ENCODE data around the gene SDC4. TPM values are rescaled to one million over a fixed set of nuclear protein-coding genes. Genes with fewer than 3 reads are reported as not detected.

Gene SDC4
- total RNA-seq, 2 experiments from 2014 or later, result 21.1 to 22.0 TPM

DNA sequence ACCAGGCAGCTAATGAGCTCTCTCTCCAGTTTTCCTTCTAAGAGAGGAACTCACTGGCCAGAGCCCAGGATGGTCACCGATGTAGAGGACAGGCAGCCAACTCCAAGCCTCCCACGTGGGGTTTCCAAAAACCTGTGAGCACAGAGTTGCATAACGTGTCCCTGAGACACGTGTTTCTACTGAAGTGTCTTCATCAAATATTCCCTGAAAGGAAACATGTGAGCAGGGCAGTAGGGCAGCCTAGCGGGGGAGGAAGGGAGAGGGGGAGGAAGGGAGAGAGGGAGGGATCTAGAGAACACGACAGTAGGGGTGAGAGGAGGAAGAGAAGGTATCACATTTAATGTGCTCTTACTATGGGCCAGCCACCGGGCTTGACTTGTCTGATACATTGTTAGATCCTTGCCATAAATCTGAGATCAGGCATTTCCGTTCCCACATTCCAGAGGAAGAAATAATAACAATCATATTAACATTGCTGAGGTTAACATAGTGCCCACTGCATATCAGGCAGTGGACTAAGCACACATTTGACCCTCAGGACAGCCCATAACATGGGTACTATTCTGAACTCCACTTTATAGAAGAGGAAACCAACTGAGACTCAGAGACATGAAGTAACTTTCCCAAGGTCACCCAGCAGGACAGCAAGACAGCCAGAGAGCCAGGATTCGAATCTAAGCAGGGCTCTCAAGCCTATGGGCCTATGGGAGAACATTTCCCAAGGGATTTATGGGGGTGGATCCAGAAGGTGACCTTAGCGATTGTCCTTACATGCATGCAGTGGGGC is 10.3 kb upstream of the SDC4 start:
- TF ChIP-seq, protein P1, sequence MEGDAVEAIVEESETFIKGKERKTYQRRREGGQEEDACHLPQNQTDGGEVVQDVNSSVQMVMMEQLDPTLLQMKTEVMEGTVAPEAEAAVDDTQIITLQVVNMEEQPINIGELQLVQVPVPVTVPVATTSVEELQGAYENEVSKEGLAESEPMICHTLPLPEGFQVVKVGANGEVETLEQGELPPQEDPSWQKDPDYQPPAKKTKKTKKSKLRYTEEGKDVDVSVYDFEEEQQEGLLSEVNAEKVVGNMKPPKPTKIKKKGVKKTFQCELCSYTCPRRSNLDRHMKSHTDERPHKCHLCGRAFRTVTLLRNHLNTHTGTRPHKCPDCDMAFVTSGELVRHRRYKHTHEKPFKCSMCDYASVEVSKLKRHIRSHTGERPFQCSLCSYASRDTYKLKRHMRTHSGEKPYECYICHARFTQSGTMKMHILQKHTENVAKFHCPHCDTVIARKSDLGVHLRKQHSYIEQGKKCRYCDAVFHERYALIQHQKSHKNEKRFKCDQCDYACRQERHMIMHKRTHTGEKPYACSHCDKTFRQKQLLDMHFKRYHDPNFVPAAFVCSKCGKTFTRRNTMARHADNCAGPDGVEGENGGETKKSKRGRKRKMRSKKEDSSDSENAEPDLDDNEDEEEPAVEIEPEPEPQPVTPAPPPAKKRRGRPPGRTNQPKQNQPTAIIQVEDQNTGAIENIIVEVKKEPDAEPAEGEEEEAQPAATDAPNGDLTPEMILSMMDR (IDR thresholded peaks at IDR 0.05), result no peak
- ChIA-PET POLR2A (interaction anchor here (1.1 kb wide), 1 partner anchor 31 kb away, joined by 3 read pairs; no protein-coding TSS in a partner anchor), CTCF (interaction anchor here (0.8 to 24.4 kb wide), 10 partner anchors 15 to 91 kb away, joined by 3 to 549 read pairs (median 5); no protein-coding TSS in a partner anchor)
- no peak for DNase-seq
- H3K27me3 Mint-ChIP-seq, result no peaks in the 10 kb centered on the region
- peaks cover 53% of the 10 kb centered on the region for H3K4me1 Mint-ChIP-seq (ENCODE audit: low read depth)
- H3K27ac Mint-ChIP-seq, result peak overlapping the region; percentile 13
- no peaks in the 10 kb centered on the region for H3K36me3 Mint-ChIP-seq (ENCODE audit: low read depth)
- no peak overlapping the region for H3K4me3 Mint-ChIP-seq
- ATAC-seq, result no peak
- no peaks in the 10 kb centered on the region for H3K9me3 Mint-ChIP-seq
- intact Hi-C loops (cut with micrococcal nuclease), result loop anchor here (5.0 kb wide), 1 partner anchor 46 kb away; no protein-coding TSS in a partner anchor

DNA sequence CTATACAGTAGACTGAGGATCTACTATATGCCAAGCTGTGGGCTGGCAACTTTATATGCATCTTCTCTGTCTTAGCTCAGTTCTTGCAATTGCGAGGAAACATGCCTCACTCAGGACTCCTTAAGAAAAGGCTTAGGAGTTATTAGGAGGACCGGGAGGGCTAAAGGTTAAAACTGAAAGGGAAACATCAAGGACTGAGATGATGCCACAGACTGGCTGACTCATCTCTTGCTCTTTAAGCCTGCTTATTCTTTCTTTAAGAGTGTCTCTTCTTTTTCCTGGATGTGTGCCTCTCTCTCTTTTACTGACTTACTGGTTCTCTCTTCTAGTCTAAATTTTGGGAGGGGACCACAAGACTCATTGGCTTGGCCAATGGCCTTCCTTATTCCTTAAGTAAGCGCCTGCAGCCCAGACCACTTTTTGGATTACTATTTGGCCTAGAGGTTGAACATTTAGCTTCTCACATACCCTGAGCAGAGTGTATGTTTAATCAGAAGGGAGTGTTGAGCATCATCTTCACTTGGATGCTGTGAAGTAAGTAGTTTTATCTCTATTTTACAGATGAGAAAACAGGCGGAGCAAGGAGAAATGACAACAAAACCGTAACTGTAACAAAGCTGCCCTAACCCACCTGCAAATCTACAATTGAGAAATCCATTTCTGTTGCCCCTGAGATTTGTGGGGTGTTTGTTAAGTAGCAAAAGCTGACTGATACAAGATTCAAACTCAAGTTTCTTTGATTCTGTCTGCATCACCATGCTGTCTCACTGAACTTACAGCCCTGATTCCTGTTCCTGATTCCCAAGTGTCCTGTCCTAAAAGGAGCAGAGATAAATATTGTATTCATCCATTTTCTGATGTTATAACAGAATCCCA is 7.2 kb upstream of the SDC4 start:
- no peaks in the 10 kb centered on the region for H3K27me3 Mint-ChIP-seq
- H3K27ac Mint-ChIP-seq, result peak overlapping the region; percentile 92
- H3K4me1 Mint-ChIP-seq (ENCODE audit: low read depth), result peaks cover 51% of the 10 kb centered on the region
- POLR2A ChIA-PET, result interaction anchor here (0.8 to 1.6 kb wide), 3 partner anchors 31 to 60 kb away, joined by 3 to 5 read pairs (median 3); no protein-coding TSS in a partner anchor
- ATAC-seq (peak; percentile 76), DNase-seq (peak; percentile 53)
- H3K9me3 Mint-ChIP-seq, result no peaks in the 10 kb centered on the region
- no peaks in the 10 kb centered on the region for H3K36me3 Mint-ChIP-seq (ENCODE audit: low read depth)
- H3K4me3 Mint-ChIP-seq, result peak overlapping the region; percentile 64
- CTCF ChIA-PET, result interaction anchor here (0.6 to 2.9 kb wide), 10 partner anchors 10 to 416 kb away, joined by 3 to 10 read pairs (median 5); no protein-coding TSS in a partner anchor
- TF ChIP-seq, protein P1 (IDR thresholded peaks at IDR 0.05), result no peak
- intact Hi-C loops (cut with micrococcal nuclease), result loop anchor here (5.0 kb wide), 1 partner anchor 43 kb away; no protein-coding TSS in a partner anchor

DNA sequence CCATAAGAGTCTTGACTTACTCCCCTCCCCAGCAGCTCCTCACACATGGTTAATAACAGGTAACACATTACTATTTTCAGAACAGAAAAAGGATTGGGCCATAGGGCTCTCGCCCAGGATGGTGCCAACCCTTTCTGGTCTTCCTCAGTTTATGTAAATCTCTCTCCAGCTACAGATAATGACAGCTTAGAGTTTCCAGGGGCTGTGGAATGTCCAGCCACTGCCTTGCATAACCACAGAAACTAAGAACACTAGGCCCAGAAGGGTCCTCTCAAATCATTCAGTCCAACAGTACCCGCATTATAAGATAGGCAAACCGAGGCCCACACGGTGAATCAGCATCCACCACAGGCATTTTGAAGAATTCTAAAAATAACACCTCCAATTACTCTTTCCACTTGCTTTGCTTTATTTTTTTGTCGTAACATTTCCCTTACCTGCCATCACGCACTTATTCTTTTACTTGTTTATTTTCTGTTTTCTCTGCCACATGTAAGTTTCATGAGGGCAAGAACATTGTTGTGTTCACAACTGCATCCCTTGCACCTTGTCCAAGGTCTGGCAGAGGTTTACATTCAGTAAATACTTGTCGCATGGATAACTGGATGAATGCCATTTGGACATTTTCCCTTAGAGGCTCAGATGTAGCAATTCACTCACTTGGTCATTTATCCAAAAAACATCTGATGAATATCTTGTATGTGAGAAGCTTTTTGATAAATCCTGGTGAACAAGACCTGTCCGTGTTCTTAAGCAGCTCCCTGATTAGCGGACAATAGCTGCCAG is 6.4 kb upstream of the SDC4 start:
- Mint-ChIP-seq H3K36me3 (ENCODE audit: low read depth) (no peaks in the 10 kb centered on the region), H3K9me3 (no peaks in the 10 kb centered on the region), H3K4me1 (ENCODE audit: low read depth) (peaks cover 52% of the 10 kb centered on the region), H3K27me3 (no peaks in the 10 kb centered on the region), H3K4me3 (peak overlapping the region; percentile 64), H3K27ac (peak overlapping the region; percentile 92)
- ATAC-seq, result peak; percentile 50
- ChIA-PET CTCF (interaction anchor here (0.6 to 2.9 kb wide), 12 partner anchors 8 to 417 kb away, joined by 3 to 10 read pairs (median 5); partner anchors contain the start of gene SYS1), POLR2A (interaction anchor here (0.8 to 1.6 kb wide), 2 partner anchors 53 to 60 kb away, joined by 3 to 5 read pairs; no protein-coding TSS in a partner anchor)
- intact Hi-C loops (cut with micrococcal nuclease), result loop anchor here (5.0 kb wide), 1 partner anchor 42 kb away; no protein-coding TSS in a partner anchor
- DNase-seq, result peak; percentile 57
- TF ChIP-seq, protein P1 (IDR thresholded peaks at IDR 0.05), result no peak

DNA sequence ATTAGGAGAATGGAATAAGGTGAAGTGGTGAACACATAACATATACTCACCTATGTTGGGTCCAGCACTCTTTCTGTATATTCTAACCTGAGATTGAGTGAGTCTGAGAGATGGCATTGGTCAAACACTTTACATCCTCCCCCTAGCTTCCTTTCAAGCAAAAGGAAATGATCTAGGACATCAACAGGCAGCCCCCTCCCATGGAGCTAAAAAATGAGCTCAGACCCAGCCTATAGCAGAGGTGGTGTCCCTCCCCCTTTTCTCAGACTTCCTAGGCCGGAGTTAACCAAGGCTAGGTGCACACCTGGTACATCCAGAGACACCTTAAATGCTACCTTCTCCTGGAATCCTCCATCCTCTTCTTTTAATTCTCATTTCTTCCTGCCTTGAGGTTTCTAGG is 5.5 kb upstream of the SDC4 start:
- Mint-ChIP-seq H3K4me1 (ENCODE audit: low read depth) (peaks cover 52% of the 10 kb centered on the region), H3K9me3 (no peaks in the 10 kb centered on the region), H3K27me3 (no peaks in the 10 kb centered on the region), H3K36me3 (ENCODE audit: low read depth) (no peaks in the 10 kb centered on the region), H3K4me3 (peak overlapping the region; percentile 64), H3K27ac (peak overlapping the region; percentile 92)
- POLR2A ChIA-PET, result interaction anchor here (0.9 kb wide), 1 partner anchor 18 kb away, joined by 3 read pairs; no protein-coding TSS in a partner anchor
- ATAC-seq (no peak), DNase-seq (no peak)
- intact Hi-C loops (cut with micrococcal nuclease), result no loop called here
- TF ChIP-seq, protein P1 (IDR thresholded peaks at IDR 0.05), result no peak
- CTCF ChIA-PET, result interaction anchor here (1.1 to 2.4 kb wide), 7 partner anchors 9 to 100 kb away, joined by 4 to 9 read pairs (median 5); partner anchors contain the start of gene SYS1

All from activated CD8-positive, alpha-beta T cell treated with anti-CD3 and anti-CD28 coated beads for 36 hours (primary cell).